ENCODE results near the gene ADAT2. TPM values are rescaled to one million over a fixed set of nuclear protein-coding genes. Genes with fewer than 3 reads are reported as not detected.

Gene ADAT2
- total and polyA plus RNA-seq, 2 of the 13 experiments (the other 11 are each of a cell fraction or from before 2014, with no cell fraction given) = 10.5 to 18.3 TPM

DNA sequence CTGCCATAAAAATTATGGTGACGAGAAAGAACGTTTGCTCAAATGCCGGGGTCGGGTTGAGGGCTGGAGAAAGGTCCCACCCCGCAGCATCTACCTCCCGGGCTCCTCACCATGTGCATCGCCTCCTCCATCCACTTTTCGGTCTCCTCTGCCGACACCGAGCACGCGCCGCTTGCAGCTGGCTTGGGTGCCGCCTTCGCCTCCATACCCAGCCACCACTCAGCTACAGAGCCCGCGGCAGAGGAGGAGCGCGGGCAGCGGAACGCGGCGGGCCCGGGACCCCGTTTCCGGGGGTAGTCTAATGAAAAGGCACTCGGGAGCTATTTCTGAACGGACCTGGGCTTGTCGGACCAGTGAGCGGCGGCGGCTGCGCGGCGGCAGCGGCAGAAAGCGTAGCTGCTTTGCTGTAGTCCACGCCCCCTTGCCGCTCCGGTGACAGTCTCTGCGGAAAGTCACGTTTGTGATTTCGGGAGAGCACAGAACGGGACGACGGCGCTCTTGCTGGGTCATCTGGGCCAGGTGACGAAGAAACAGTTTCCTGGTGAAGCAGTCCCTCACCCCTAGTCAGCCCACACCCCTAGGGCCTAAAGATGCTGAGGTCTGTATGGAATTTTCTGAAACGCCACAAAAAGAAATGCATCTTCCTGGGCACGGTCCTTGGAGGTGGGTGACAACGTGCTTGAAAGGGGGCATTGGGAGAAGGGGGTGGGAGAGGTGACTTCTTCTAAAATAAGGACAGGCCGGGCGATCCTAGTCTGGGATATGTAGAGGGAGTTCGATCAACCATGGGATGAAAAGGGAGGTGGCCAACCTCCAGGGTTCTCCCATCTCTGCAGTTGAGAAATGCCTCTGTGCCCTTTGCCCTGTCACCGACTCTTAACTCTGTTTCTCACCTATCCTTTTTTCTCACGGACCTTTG, at the start of gene ADAT2, which contains the start of gene PEX3 (continued):
- TF ChIP-seq ZNF530 (CRISPR knock-in tag; IDR thresholded peaks at IDR 0.05; ENCODE audit: low read depth) (no peak), ZFP1 (CRISPR knock-in tag; IDR thresholded peaks at IDR 0.05) (peak; percentile 98), SPEN (CRISPR knock-in tag; IDR thresholded peaks at IDR 0.05; ENCODE audit: low read depth) (peak; percentile 99), FOXP1 (IDR thresholded peaks at IDR 0.05) (no peak), FOXP1 (CRISPR knock-in tag; IDR thresholded peaks at IDR 0.05) (peak; percentile 72), FOSL1 (CRISPR knock-in tag; IDR thresholded peaks at IDR 0.05; ENCODE audit: borderline replicate concordance) (0 out of 2 replicates have a peak, but pooled peaks have one; percentile 21), NR2F6 (IDR thresholded peaks at IDR 0.05) (peak; percentile 38), NR2F6 (CRISPR knock-in tag; IDR thresholded peaks at IDR 0.05) (peak; percentile 81), ZNF512 (CRISPR knock-in tag; IDR thresholded peaks at IDR 0.05) (no peak), MED1 (CRISPR knock-in tag; IDR thresholded peaks at IDR 0.05) (peak; percentile 95), IKZF1 (IDR thresholded peaks at IDR 0.05) (no peak), ZNF674 (CRISPR knock-in tag; IDR thresholded peaks at IDR 0.05; ENCODE audit: low read depth) (no peak), ZNF777 (CRISPR knock-in tag; IDR thresholded peaks at IDR 0.05) (peak; percentile 73), ZNF20 (CRISPR knock-in tag; IDR thresholded peaks at IDR 0.05) (no peak), ZNF451 (CRISPR knock-in tag; IDR thresholded peaks at IDR 0.05) (peak; percentile 95), ZNF33A (CRISPR knock-in tag; IDR thresholded peaks at IDR 0.05; ENCODE audit: borderline replicate concordance) (peak; percentile 99), AGO1 (IDR thresholded peaks at IDR 0.05; ENCODE audit: low read depth, low read length, poor library complexity, severe bottlenecking) (peak; percentile 88)
- TF ChIP-seq, protein P1, sequence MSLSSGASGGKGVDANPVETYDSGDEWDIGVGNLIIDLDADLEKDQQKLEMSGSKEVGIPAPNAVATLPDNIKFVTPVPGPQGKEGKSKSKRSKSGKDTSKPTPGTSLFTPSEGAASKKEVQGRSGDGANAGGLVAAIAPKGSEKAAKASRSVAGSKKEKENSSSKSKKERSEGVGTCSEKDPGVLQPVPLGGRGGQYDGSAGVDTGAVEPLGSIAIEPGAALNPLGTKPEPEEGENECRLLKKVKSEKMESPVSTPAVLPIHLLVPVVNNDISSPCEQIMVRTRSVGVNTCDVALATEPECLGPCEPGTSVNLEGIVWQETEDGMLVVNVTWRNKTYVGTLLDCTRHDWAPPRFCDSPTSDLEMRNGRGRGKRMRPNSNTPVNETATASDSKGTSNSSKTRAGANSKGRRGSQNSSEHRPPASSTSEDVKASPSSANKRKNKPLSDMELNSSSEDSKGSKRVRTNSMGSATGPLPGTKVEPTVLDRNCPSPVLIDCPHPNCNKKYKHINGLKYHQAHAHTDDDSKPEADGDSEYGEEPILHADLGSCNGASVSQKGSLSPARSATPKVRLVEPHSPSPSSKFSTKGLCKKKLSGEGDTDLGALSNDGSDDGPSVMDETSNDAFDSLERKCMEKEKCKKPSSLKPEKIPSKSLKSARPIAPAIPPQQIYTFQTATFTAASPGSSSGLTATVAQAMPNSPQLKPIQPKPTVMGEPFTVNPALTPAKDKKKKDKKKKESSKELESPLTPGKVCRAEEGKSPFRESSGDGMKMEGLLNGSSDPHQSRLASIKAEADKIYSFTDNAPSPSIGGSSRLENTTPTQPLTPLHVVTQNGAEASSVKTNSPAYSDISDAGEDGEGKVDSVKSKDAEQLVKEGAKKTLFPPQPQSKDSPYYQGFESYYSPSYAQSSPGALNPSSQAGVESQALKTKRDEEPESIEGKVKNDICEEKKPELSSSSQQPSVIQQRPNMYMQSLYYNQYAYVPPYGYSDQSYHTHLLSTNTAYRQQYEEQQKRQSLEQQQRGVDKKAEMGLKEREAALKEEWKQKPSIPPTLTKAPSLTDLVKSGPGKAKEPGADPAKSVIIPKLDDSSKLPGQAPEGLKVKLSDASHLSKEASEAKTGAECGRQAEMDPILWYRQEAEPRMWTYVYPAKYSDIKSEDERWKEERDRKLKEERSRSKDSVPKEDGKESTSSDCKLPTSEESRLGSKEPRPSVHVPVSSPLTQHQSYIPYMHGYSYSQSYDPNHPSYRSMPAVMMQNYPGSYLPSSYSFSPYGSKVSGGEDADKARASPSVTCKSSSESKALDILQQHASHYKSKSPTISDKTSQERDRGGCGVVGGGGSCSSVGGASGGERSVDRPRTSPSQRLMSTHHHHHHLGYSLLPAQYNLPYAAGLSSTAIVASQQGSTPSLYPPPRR (CRISPR knock-in tag; IDR thresholded peaks at IDR 0.05; ENCODE audit: borderline replicate concordance) = peak; percentile 83
- TF ChIP-seq, protein P2, sequence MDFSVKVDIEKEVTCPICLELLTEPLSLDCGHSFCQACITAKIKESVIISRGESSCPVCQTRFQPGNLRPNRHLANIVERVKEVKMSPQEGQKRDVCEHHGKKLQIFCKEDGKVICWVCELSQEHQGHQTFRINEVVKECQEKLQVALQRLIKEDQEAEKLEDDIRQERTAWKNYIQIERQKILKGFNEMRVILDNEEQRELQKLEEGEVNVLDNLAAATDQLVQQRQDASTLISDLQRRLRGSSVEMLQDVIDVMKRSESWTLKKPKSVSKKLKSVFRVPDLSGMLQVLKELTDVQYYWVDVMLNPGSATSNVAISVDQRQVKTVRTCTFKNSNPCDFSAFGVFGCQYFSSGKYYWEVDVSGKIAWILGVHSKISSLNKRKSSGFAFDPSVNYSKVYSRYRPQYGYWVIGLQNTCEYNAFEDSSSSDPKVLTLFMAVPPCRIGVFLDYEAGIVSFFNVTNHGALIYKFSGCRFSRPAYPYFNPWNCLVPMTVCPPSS (IDR thresholded peaks at IDR 0.05) = no peak
- TF ChIP-seq, protein P3, sequence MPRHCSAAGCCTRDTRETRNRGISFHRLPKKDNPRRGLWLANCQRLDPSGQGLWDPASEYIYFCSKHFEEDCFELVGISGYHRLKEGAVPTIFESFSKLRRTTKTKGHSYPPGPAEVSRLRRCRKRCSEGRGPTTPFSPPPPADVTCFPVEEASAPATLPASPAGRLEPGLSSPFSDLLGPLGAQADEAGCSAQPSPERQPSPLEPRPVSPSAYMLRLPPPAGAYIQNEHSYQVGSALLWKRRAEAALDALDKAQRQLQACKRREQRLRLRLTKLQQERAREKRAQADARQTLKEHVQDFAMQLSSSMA (CRISPR knock-in tag; IDR thresholded peaks at IDR 0.05) = peak; percentile 71; the same call in 1 of the 2 replicates
